ENCODE data around the gene NAGPA. TPM values are rescaled to one million over a fixed set of nuclear protein-coding genes. Genes with fewer than 3 reads are reported as not detected.

Gene NAGPA
- total RNA-seq, 1 experiment from 2014 or later, result 11.7 TPM

- H3K27me3 ChIP-seq (replicated peaks; ENCODE audit: insufficient read depth, low read depth, low read length, poor library complexity), result peaks cover 19% of the 10 kb centered on the region
- ChIA-PET CTCF (no interaction called here), POLR2A (ENCODE audit: low non-redundant PET) (no interaction called here)
- peaks cover 12% of the 10 kb centered on the region for H3K4me1 ChIP-seq (ENCODE audit: insufficient read depth, low read length, poor library complexity, severe bottlenecking)
- intact Hi-C loops (cut with micrococcal nuclease; ENCODE audit: unreplicated experiment), result no loop called here
- DNase-seq (ENCODE audit: low spot score), result no peak
- no TSS peak for BruUV-seq (replicated peaks)
- H3K9me3 ChIP-seq (ENCODE audit: low read depth, low read length, poor library complexity, severe bottlenecking), result no peaks in the 10 kb centered on the region
- H3K27ac ChIP-seq (ENCODE audit: low read depth, low read length, poor library complexity, severe bottlenecking), result no peak overlapping the region
- no peaks in the 10 kb centered on the region for H3K36me3 ChIP-seq (ENCODE audit: insufficient read depth, low read length, poor library complexity, severe bottlenecking)
- TF ChIP-seq CTCF (conservative IDR thresholded peaks at IDR 0.05; ENCODE audit: low read depth, low read length) (no peak), EZH2 (IDR thresholded peaks at IDR 0.05; ENCODE audit: borderline replicate concordance, low read depth, low read length, poor library complexity, severe bottlenecking) (no peak)
- H3K4me3 ChIP-seq (ENCODE audit: low read depth, low read length, poor library complexity, severe bottlenecking), result no peak overlapping the region
These were observed 2.8 kb upstream of the NAGPA start for GRCh38 chr16:5036228-5037156.

- intact Hi-C loops (cut with micrococcal nuclease; ENCODE audit: unreplicated experiment), result no loop called here
- CTCF ChIA-PET, result no interaction called here
- no peak for TF ChIP-seq EZH2 (IDR thresholded peaks at IDR 0.05; ENCODE audit: borderline replicate concordance, low read depth, low read length, poor library complexity, severe bottlenecking)
- TF ChIP-seq CTCF (conservative IDR thresholded peaks at IDR 0.05; ENCODE audit: low read depth, low read length), result no peak
- Histone ChIP-seq H3K27me3 (replicated peaks; ENCODE audit: insufficient read depth, low read depth, low read length, poor library complexity) (peaks cover 13% of the 10 kb centered on the region), H3K9me3 (ENCODE audit: low read depth, low read length, poor library complexity, severe bottlenecking) (no peaks in the 10 kb centered on the region), H3K4me1 (ENCODE audit: insufficient read depth, low read length, poor library complexity, severe bottlenecking) (peaks cover 12% of the 10 kb centered on the region), H3K36me3 (ENCODE audit: insufficient read depth, low read length, poor library complexity, severe bottlenecking) (no peaks in the 10 kb centered on the region), H3K4me3 (ENCODE audit: low read depth, low read length, poor library complexity, severe bottlenecking) (no peak overlapping the region), H3K27ac (ENCODE audit: low read depth, low read length, poor library complexity, severe bottlenecking) (no peak overlapping the region)
- POLR2A ChIA-PET (ENCODE audit: low non-redundant PET), result no interaction called here
- DNase-seq (ENCODE audit: low spot score), result no peak
- no TSS peak for BruUV-seq (replicated peaks)
These were observed 2.1 kb upstream of the NAGPA start for GRCh38 chr16:5035909-5036227.

- BruUV-seq (replicated peaks), result TSS peak; percentile 94
These were observed 410 bp upstream of the NAGPA start for GRCh38 chr16:5034167-5034523.

More at GRCh38 chr16:5034167-5034523, 410 bp upstream of the NAGPA start:
- H3K4me3 ChIP-seq (ENCODE audit: low read depth, low read length, poor library complexity, severe bottlenecking), result peak overlapping the region; percentile 77
- CTCF ChIA-PET, result no interaction called here
- TF ChIP-seq CTCF (conservative IDR thresholded peaks at IDR 0.05; ENCODE audit: low read depth, low read length), result no peak
- TF ChIP-seq EZH2 (IDR thresholded peaks at IDR 0.05; ENCODE audit: borderline replicate concordance, low read depth, low read length, poor library complexity, severe bottlenecking), result no peak
- peaks cover 12% of the 10 kb centered on the region for H3K4me1 ChIP-seq (ENCODE audit: insufficient read depth, low read length, poor library complexity, severe bottlenecking)
- no peaks in the 10 kb centered on the region for H3K27me3 ChIP-seq (replicated peaks; ENCODE audit: insufficient read depth, low read depth, low read length, poor library complexity)
- no peaks in the 10 kb centered on the region for H3K36me3 ChIP-seq (ENCODE audit: insufficient read depth, low read length, poor library complexity, severe bottlenecking)
- peak overlapping the region; percentile 63 for H3K27ac ChIP-seq (ENCODE audit: low read depth, low read length, poor library complexity, severe bottlenecking)
- no peaks in the 10 kb centered on the region for H3K9me3 ChIP-seq (ENCODE audit: low read depth, low read length, poor library complexity, severe bottlenecking)
- no peak for DNase-seq (ENCODE audit: low spot score)
- POLR2A ChIA-PET (ENCODE audit: low non-redundant PET), result no interaction called here
- intact Hi-C loops (cut with micrococcal nuclease; ENCODE audit: unreplicated experiment), result no loop called here
